HepG2 (cell line): ENCODE data around the gene TENT5A. TPM values are rescaled to one million over a fixed set of nuclear protein-coding genes. Genes with fewer than 3 reads are reported as not detected.
A peak's percentile ranks its signal among the peaks of the same experiment; 100 is the strongest.

Experiments
- ATAC-seq: fragments of 200-7000 bp; cut with Tn5 transposase; 3 replicates; pipeline ENCODE4 v1.9.1; 2020; ENCODE audit warnings: mild to moderate bottlenecking, moderate library complexity
- BruUV-seq: library from RNA; stranded (reverse); fragments of 400-500 nt; replicated peaks from 2 replicates; lab custom pipeline; 2021; lab: Mats Ljungman, UMichigan
- CTCF ChIA-PET: fragments of 300-600 bp; formaldehyde crosslinking; extraction: SDS; loops from one replicate; lab custom pipeline; 2021; ENCODE audit warnings: low total read pairs, inconsistent platforms, low intra/inter-chr PET ratio; lab: Yijun Ruan, JAX
- POLR2A ChIA-PET: fragments of 350-600 bp; sonication (Branson Sonifier 250); formaldehyde crosslinking; loops from one replicate; lab custom pipeline; 2020; ENCODE audit warnings: antibody characterized with exemption, inconsistent platforms; lab: Yijun Ruan, JAX
- DNase-seq: peaks from one replicate; pipeline ENCODE4 v3.0.0-alpha.2; 2015; ENCODE audit warnings: low spot score
- FAIRE-seq: peaks from 3 replicates; lab custom pipeline; 2011; peaks lifted over from hg19 to GRCh38; lab: Jason Lieb, UNC
- H2AFZ ChIP-seq: one replicate; pipeline ENCODE4 v1.6.1; 2011; ENCODE audit warnings: low read length, inconsistent platforms
- H3K27ac ChIP-seq: fragments of 300-600 bp; 3 replicates; pipeline ENCODE4 v1.8.0; 2011; ENCODE audit warnings: mixed run types, mild to moderate bottlenecking, mixed read lengths, low read length, inconsistent platforms; ENCODE audit not compliant: insufficient read depth; ENCODE audit errors: extremely low read length
- H3K27me3 ChIP-seq, 2 experiments: fragments of 200-600 bp in 1 of 2; 2 replicates in 1 of 2; 3 replicates in 1 of 2; pipeline versions ENCODE4 v1.6.0 to v1.8.0; 2011; ENCODE audit warnings: low read length in 2 of 2, mild to moderate bottlenecking in 2 of 2, moderate library complexity in 2 of 2, inconsistent platforms in 1 of 2; ENCODE audit not compliant: insufficient read depth in 2 of 2, control insufficient read depth in 1 of 2
- H3K36me3 ChIP-seq, 2 experiments: fragments of 200-600 bp in 1 of 2; replicated peaks in 1 of 2; 2 replicates in 1 of 2; 3 replicates in 1 of 2; pipeline versions ENCODE4 v1.5.1 to v1.8.0; 2011; ENCODE audit warnings: low read length in 2 of 2, inconsistent platforms in 1 of 2; ENCODE audit not compliant: insufficient read depth in 2 of 2, control insufficient read depth in 1 of 2
- H3K4me1 ChIP-seq: 2 replicates; pipeline ENCODE4 v1.5.1; 2012; ENCODE audit warnings: low read length, inconsistent platforms; ENCODE audit not compliant: insufficient read depth
- H3K4me2 ChIP-seq: 2 replicates; pipeline ENCODE4 v1.6.0; 2011; ENCODE audit warnings: low read depth, low read length, inconsistent platforms
- H3K4me3 ChIP-seq, 3 experiments: fragments of 200-600 bp in 1 of 3; sonication (generic), shearing (Covaris generic) in 1 of 3; replicated peaks in 1 of 3; 2 replicates each; pipeline ENCODE4 v1.5.1; 2011 to 2016; ENCODE audit warnings: low read length in 3 of 3, inconsistent platforms in 2 of 3, low read depth in 2 of 3, mild to moderate bottlenecking in 2 of 3, control low read depth in 1 of 3, mixed read lengths in 1 of 3; ENCODE audit not compliant: insufficient read depth in 1 of 3
- H3K79me2 ChIP-seq: one replicate; pipeline ENCODE4 v1.6.1; 2011; ENCODE audit warnings: low read length, inconsistent platforms; ENCODE audit not compliant: insufficient read depth
- H3K9ac ChIP-seq: 2 replicates; pipeline ENCODE4 v1.6.0; 2011; ENCODE audit warnings: mild to moderate bottlenecking, low read depth, low read length, inconsistent platforms; ENCODE audit not compliant: insufficient read depth
- H3K9me3 ChIP-seq: 2 replicates; pipeline ENCODE4 v1.5.1; 2012; ENCODE audit warnings: mild to moderate bottlenecking, low read length
- H4K20me1 ChIP-seq: 2 replicates; pipeline ENCODE4 v1.6.0; 2011; ENCODE audit warnings: inconsistent platforms, mild to moderate bottlenecking, low read length, moderate library complexity; ENCODE audit not compliant: insufficient read depth
- ATF6 ChIP-seq: sonication (generic); formaldehyde crosslinking; conservative IDR thresholded peaks from 2 replicates; pipeline ENCODE4 v1.4.0; 2020; ENCODE audit warnings: missing genetic modification reagents
- CEBPB ChIP-seq: IDR thresholded peaks from 2 replicates; pipeline ENCODE4 v1.6.1; 2011; ENCODE audit warnings: low read depth, low read length, improper control_type of control experiment, borderline replicate concordance
- FOSL2 ChIP-seq: sonication (generic); formaldehyde crosslinking; IDR thresholded peaks from 2 replicates; pipeline ENCODE4 v1.4.0; 2020; ENCODE audit warnings: missing genetic modification reagents
- GATAD1 ChIP-seq: IDR thresholded peaks from 2 replicates; pipeline ENCODE4 v1.6.1; 2016; ENCODE audit warnings: missing genetic modification reagents, missing compliant biosample characterization
- HDAC1 ChIP-seq: sonication (generic); formaldehyde crosslinking; IDR thresholded peaks from 2 replicates; pipeline ENCODE4 v1.5.1; 2020; ENCODE audit warnings: mild to moderate bottlenecking, missing genetic modification reagents
- HNF4A ChIP-seq: sonication (generic); formaldehyde crosslinking; IDR thresholded peaks from 2 replicates; pipeline ENCODE4 v1.4.0; 2020; ENCODE audit warnings: missing genetic modification reagents
- HOXA3 ChIP-seq: sonication (generic); formaldehyde crosslinking; IDR thresholded peaks from 2 replicates; pipeline ENCODE4 v1.5.0; 2020; ENCODE audit warnings: missing genetic modification reagents
- NFRKB ChIP-seq: fragments of 450-650 bp; IDR thresholded peaks from 2 replicates; pipeline ENCODE4 v1.6.1; 2017
- RELA ChIP-seq: sonication (generic); formaldehyde crosslinking; IDR thresholded peaks from 2 replicates; pipeline ENCODE4 v1.4.0; 2020; ENCODE audit warnings: missing genetic modification reagents
- RFX5 ChIP-seq: IDR thresholded peaks from 2 replicates; pipeline ENCODE4 v1.6.1; 2011; ENCODE audit warnings: low read depth, low read length, improper control_type of control experiment
- TCF12 ChIP-seq, 2 experiments: fragments of 450-650 bp in 1 of 2; sonication (generic) in 1 of 2; formaldehyde crosslinking in 1 of 2; IDR thresholded peaks; 2 replicates each; pipeline versions ENCODE4 v1.6.1 to v1.8.0; 2017 to 2022; ENCODE audit warnings: antibody characterized with exemption in 1 of 2, mild to moderate bottlenecking in 1 of 2, missing genetic modification reagents in 1 of 2, moderate library complexity in 1 of 2
- TMF1 ChIP-seq: sonication (generic); formaldehyde crosslinking; IDR thresholded peaks from 2 replicates; pipeline ENCODE4 v1.8.1; 2022; ENCODE audit warnings: low read depth, missing genetic modification reagents
- ZBTB38 ChIP-seq: sonication (generic); formaldehyde crosslinking; IDR thresholded peaks from 2 replicates; pipeline ENCODE4 v1.5.1; 2020; ENCODE audit warnings: mild to moderate bottlenecking, missing genetic modification reagents
- ZMYM4 ChIP-seq: sonication (generic); formaldehyde crosslinking; IDR thresholded peaks from 2 replicates; pipeline ENCODE4 v1.8.1; 2023; ENCODE audit warnings: mild to moderate bottlenecking, missing genetic modification reagents
- ZNF317 ChIP-seq: sonication (generic); formaldehyde crosslinking; IDR thresholded peaks from 2 replicates; pipeline ENCODE4 v1.5.0; 2020; ENCODE audit warnings: mild to moderate bottlenecking, missing genetic modification reagents
- ZNF382 ChIP-seq: sonication (generic); formaldehyde crosslinking; IDR thresholded peaks from 2 replicates; pipeline ENCODE4 v1.5.0; 2020; ENCODE audit warnings: missing genetic modification reagents, mild to moderate bottlenecking, borderline replicate concordance
- ZNF598 ChIP-seq: sonication (generic); formaldehyde crosslinking; IDR thresholded peaks from 2 replicates; pipeline ENCODE4 v1.5.1; 2020; ENCODE audit warnings: mild to moderate bottlenecking, missing genetic modification reagents, borderline replicate concordance
- WGBS: methylation state at CpG from one replicate; pipeline ENCODE4 v1.1.6; 2017; ENCODE audit warnings: low lambda C conversion rate; 5-methylcytosine and 5-hydroxymethylcytosine counted together
- in situ Hi-C: cut with HindIII; loops from 2 replicates; pipeline ENCODE4 v1.10.0; 2017; ENCODE audit warnings: low pct_unique_long_range_greater_than_20kb; ENCODE audit not compliant: extremely low pct_ligation_motif_present
- intact Hi-C: fragments of 100-400 bp; cut with micrococcal nuclease; formaldehyde crosslinking; loops from one replicate; pipeline ENCODE4 v1.10.0; 2022; ENCODE audit not compliant: unreplicated experiment
- polyA plus RNA-seq, 8 experiments: library from polyadenylated mRNA; depleted of rRNA in 3 of 8; stranded (reverse) in 7 of 8; unstranded in 1 of 8; fragments of >200 nt; fragmentation: Illumina TruSeq in 4 of 8; extraction: Trizol in 4 of 8; gene quantifications; 2 replicates each; pipeline versions ENCODE4 v1.2.1 to v1.2.3, GENCODE V29; 2011 to 2016; ENCODE audit warnings: low read depth in 4 of 8, missing spikeins in 1 of 8, mixed read lengths in 1 of 8; ENCODE audit not compliant: insufficient read depth in 1 of 8
- total RNA-seq, 5 experiments: library from RNA; depleted of rRNA; stranded (reverse); fragments of >200 nt; fragmentation: Illumina TruSeq; extraction: Trizol; gene quantifications; 2 replicates each; pipeline ENCODE4 v1.2.3, GENCODE V29; 2016; ENCODE audit warnings: low read depth in 1 of 5

Gene TENT5A
- total and polyA plus RNA-seq, 2 of the 13 experiments (the other 11 are each of a cell fraction or from before 2014, with no cell fraction given) = 8.0 to 13.8 TPM

- TF ChIP-seq ATF6 (CRISPR knock-in tag) (no peak), ZMYM4 (CRISPR knock-in tag) (0 out of 2 replicates have a peak, but pooled peaks have one; percentile 28), RELA (no peak), HDAC1 (CRISPR knock-in tag) (0 out of 2 replicates have a peak, but pooled peaks have one; percentile 12), TCF12 (IDR thresholded peaks at IDR 0.05) (no peak), TCF12 (CRISPR knock-in tag; IDR thresholded peaks at IDR 0.05) (no peak), HNF4A (CRISPR knock-in tag) (peak; percentile 50; the same call in 1 of the 2 replicates)
Observed at GRCh38 chr6:81768150-81768942, 15.9 kb upstream of the TENT5A start (continued).

GRCh38 chr6:81767163-81767891 is 14.8 kb upstream of the TENT5A start:
- 4% methylated on average over 4 of the region's 4 CpGs for WGBS
- intact Hi-C loops (loop anchor here (2.0 to 5.0 kb wide), 3 partner anchors 19 to 170 kb away; no protein-coding TSS in a partner anchor), in situ Hi-C loops (no loop called here)
- Histone ChIP-seq H3K27ac (no peak overlapping the region), H3K36me3 (no peaks in the 10 kb centered on the region), H4K20me1 (no peaks in the 10 kb centered on the region), H3K9me3 (no peaks in the 10 kb centered on the region), H2AFZ (no peak overlapping the region), H3K79me2 (no peaks in the 10 kb centered on the region), H3K4me3 (peak overlapping the region in 1 of 3 experiments; percentile 41; a peak in 1 of 6 replicates), H3K4me2 (peak overlapping the region; percentile 61), H3K27me3 (no peaks in the 10 kb centered on the region), H3K9ac (no peak overlapping the region), H3K4me1 (peaks cover 84% of the 10 kb centered on the region)
- CTCF ChIA-PET = no interaction called here
- POLR2A ChIA-PET = interaction anchor here (1.0 to 3.6 kb wide), 2 partner anchors 14 to 18 kb away, joined by 4 to 50 read pairs; partner anchors contain the start of gene TENT5A
- no TSS peak for BruUV-seq
- FAIRE-seq (no peak), DNase-seq (peak; percentile 42), ATAC-seq (peak; percentile 71)
- no peak for TF ChIP-seq CEBPB
- no peak for TF ChIP-seq RFX5
- TF ChIP-seq ZBTB38 (CRISPR knock-in tag) = no peak
- no peak for TF ChIP-seq ZNF598
- TF ChIP-seq GATAD1 (CRISPR knock-in tag) = no peak
- no peak for TF ChIP-seq HOXA3 (CRISPR knock-in tag)
- TF ChIP-seq FOSL2 (CRISPR knock-in tag) = 0 out of 2 replicates have a peak, but pooled peaks have one; percentile 22
- no peak for TF ChIP-seq NFRKB
- no peak for TF ChIP-seq TMF1 (CRISPR knock-in tag)
- no peak for TF ChIP-seq ZNF317
- no peak for TF ChIP-seq ZNF382 (CRISPR knock-in tag)
